GM19328 (cell line): Measurements from ENCODE around the gene MMP25.

Source experiments
- ATAC-seq: cut with Tn5 transposase; IDR thresholded peaks from one replicate; pipeline ENCODE4 v1.9.1; 2021; ENCODE audit warnings: mild to moderate bottlenecking, moderate library complexity; ENCODE audit not compliant: unreplicated experiment

MMP25 gene

GRCh38 chr16:3015865-3016521 lies 30.4 kb upstream of the MMP25 start:
- ATAC-seq = no peak

- no peak for ATAC-seq
These were observed 29.0 kb upstream of the MMP25 start for GRCh38 chr16:3017344-3017743.

- ATAC-seq = no peak
These were observed 28.4 kb upstream of the MMP25 start, which contains the start of gene CLDN6 for GRCh38 chr16:3017794-3018506. CLDN6 (minus strand) TSS chr16:3018183; CDS start chr16:3016021, 2,162 bp downstream.

- no peak for ATAC-seq
These were observed 26.6 kb upstream of the MMP25 start for GRCh38 chr16:3019594-3020246.

- no peak for ATAC-seq
These were observed 26.1 kb upstream of the MMP25 start, which contains the start of gene TNFRSF12A for GRCh38 chr16:3020247-3020603. TNFRSF12A (plus strand) TSS chr16:3020368; CDS start chr16:3020398, 30 bp downstream.

- ATAC-seq = no peak
These were observed 25.5 kb upstream of the MMP25 start for GRCh38 chr16:3020604-3021448.

GRCh38 chr16:3021449-3022207 lies 24.7 kb upstream of the MMP25 start:
- no peak for ATAC-seq

- ATAC-seq = no peak
These were observed 24.1 kb upstream of the MMP25 start for GRCh38 chr16:3022208-3022683.

- ATAC-seq = no peak
These were observed 23.5 kb upstream of the MMP25 start for GRCh38 chr16:3022684-3023414.

- ATAC-seq = no peak
These were observed 23.0 kb upstream of the MMP25 start for GRCh38 chr16:3023415-3023668.

GRCh38 chr16:3023669-3024478 lies 22.5 kb upstream of the MMP25 start, which contains the start of the genes HCFC1R1 and THOC6:
HCFC1R1 (minus strand) TSS chr16:3023942; CDS start chr16:3023941, 1 bp downstream.
THOC6 (plus strand) TSS chr16:3024035; CDS start chr16:3024327, 292 bp downstream.
- ATAC-seq = peak; percentile 82

GRCh38 chr16:3025032-3026002 lies 21.0 kb upstream of the MMP25 start:
- ATAC-seq = no peak

- ATAC-seq = no peak
These were observed 20.4 kb upstream of the MMP25 start for GRCh38 chr16:3026003-3026378.

GRCh38 chr16:3026609-3027488 lies 19.5 kb upstream of the MMP25 start:
- ATAC-seq = no peak

- no peak for ATAC-seq
These were observed 18.9 kb upstream of the MMP25 start for GRCh38 chr16:3027489-3027795.

- no peak for ATAC-seq
These were observed 18.2 kb upstream of the MMP25 start for GRCh38 chr16:3027983-3028715.
